IMR-90 (cell line): Measurements from ENCODE around the gene RIPK3. TPM values are rescaled to one million over a fixed set of nuclear protein-coding genes. Genes with fewer than 3 reads are reported as not detected.

ENCODE experiments used
- ATAC-seq: fragments of 200-7000 bp; cut with Tn5 transposase; 2 replicates; pipeline ENCODE4 v1.9.1; 2020; ENCODE audit warnings: low read depth, mild to moderate bottlenecking, moderate library complexity
- BruUV-seq: library from RNA; stranded (reverse); fragments of 400-500 nt; replicated peaks from 2 replicates; lab custom pipeline; 2021; lab: Mats Ljungman, UMichigan
- CTCF ChIA-PET: fragments of 300-600 bp; formaldehyde crosslinking; extraction: SDS; loops from one replicate; lab custom pipeline; 2021; ENCODE audit warnings: antibody characterized with exemption; lab: Yijun Ruan, JAX
- POLR2A ChIA-PET: fragments of 300-600 bp; sonication (Branson Sonifier 250); formaldehyde crosslinking; loops from one replicate; lab custom pipeline; 2022; ENCODE audit warnings: antibody characterized with exemption; ENCODE audit not compliant: unreplicated experiment; lab: Charles Lee
- DNase-seq: peaks from one replicate; pipeline ENCODE4 v3.0.0; 2013
- H2AFZ ChIP-seq: replicated peaks from 2 replicates; pipeline ENCODE3; 2013; ENCODE audit warnings: low read length, mild to moderate bottlenecking; ENCODE audit not compliant: poor library complexity
- H2AK5ac ChIP-seq: 2 replicates; pipeline ENCODE4 v1.6.1; 2013; ENCODE audit warnings: low read depth, low read length, inconsistent platforms
- H2AK9ac ChIP-seq: replicated peaks from 2 replicates; pipeline ENCODE3; 2013; ENCODE audit warnings: mild to moderate bottlenecking, low read depth, low read length, moderate library complexity; ENCODE audit not compliant: poor library complexity
- H2BK120ac ChIP-seq: 2 replicates; pipeline ENCODE4 v1.6.1; 2013; ENCODE audit warnings: low read depth, low read length, inconsistent platforms
- H2BK15ac ChIP-seq: 3 replicates; pipeline ENCODE4 v1.6.1; 2013; ENCODE audit warnings: low read depth, low read length, inconsistent platforms
- H2BK20ac ChIP-seq: 2 replicates; pipeline ENCODE4 v1.6.1; 2013; ENCODE audit warnings: low read depth, mild to moderate bottlenecking, inconsistent platforms, low read length, moderate library complexity
- H2BK5ac ChIP-seq: 2 replicates; pipeline ENCODE4 v1.6.1; 2013; ENCODE audit warnings: mild to moderate bottlenecking, low read depth, low read length, inconsistent platforms; ENCODE audit not compliant: poor library complexity, severe bottlenecking
- H3K14ac ChIP-seq: replicated peaks from 2 replicates; pipeline ENCODE4 v1.6.1; 2013; ENCODE audit warnings: low read depth, low read length, inconsistent platforms
- H3K18ac ChIP-seq: 2 replicates; pipeline ENCODE4 v1.6.1; 2013; ENCODE audit warnings: low read depth, low read length, control low read depth
- H3K23ac ChIP-seq: 2 replicates; pipeline ENCODE4 v1.6.1; 2013; ENCODE audit warnings: low read depth, low read length, inconsistent platforms
- H3K27ac ChIP-seq: 2 replicates; pipeline ENCODE4 v1.5.1; 2013; ENCODE audit warnings: mild to moderate bottlenecking, control low read depth, low read length; ENCODE audit not compliant: insufficient read depth
- H3K27me3 ChIP-seq: 2 replicates; pipeline ENCODE4 v1.6.1; 2013; ENCODE audit warnings: low read length; ENCODE audit not compliant: control insufficient read depth, insufficient read depth
- H3K36me3 ChIP-seq: 2 replicates; pipeline ENCODE4 v1.6.1; 2013; ENCODE audit warnings: low read length, mixed read lengths; ENCODE audit not compliant: control insufficient read depth, insufficient read depth
- H3K4ac ChIP-seq: 2 replicates; pipeline ENCODE4 v1.6.1; 2013; ENCODE audit warnings: low read depth, low read length, inconsistent platforms
- H3K4me1 ChIP-seq: 2 replicates; pipeline ENCODE4 v1.6.1; 2013; ENCODE audit warnings: low read length, mixed read lengths; ENCODE audit not compliant: control insufficient read depth, insufficient read depth
- H3K4me2 ChIP-seq: 2 replicates; pipeline ENCODE4 v1.6.1; 2013; ENCODE audit warnings: low read depth, mild to moderate bottlenecking, control low read depth, low read length, moderate library complexity
- H3K4me3 ChIP-seq: 2 replicates; pipeline ENCODE4 v1.5.1; 2013; ENCODE audit warnings: low read depth, mild to moderate bottlenecking, control low read depth, low read length, moderate library complexity; ENCODE audit not compliant: insufficient read depth
- H3K56ac ChIP-seq: 2 replicates; pipeline ENCODE4 v1.6.1; 2013; ENCODE audit warnings: low read length, inconsistent platforms; ENCODE audit not compliant: insufficient read depth; ENCODE audit errors: extremely low read depth
- H3K79me1 ChIP-seq, 2 experiments: 2 replicates each; pipeline ENCODE4 v1.6.1; 2013; ENCODE audit warnings: low read length in 2 of 2, inconsistent platforms in 1 of 2, low read depth in 1 of 2
- H3K9ac ChIP-seq: 2 replicates; pipeline ENCODE4 v1.6.1; 2013; ENCODE audit warnings: low read depth, low read length, control low read depth
- H3K9me1 ChIP-seq: 2 replicates; pipeline ENCODE4 v1.6.1; 2013; ENCODE audit warnings: low read length, inconsistent platforms; ENCODE audit not compliant: insufficient read depth
- H3K9me3 ChIP-seq: 2 replicates; pipeline ENCODE4 v1.6.1; 2013; ENCODE audit warnings: low read length; ENCODE audit not compliant: control insufficient read depth, insufficient read depth
- H4K20me1 ChIP-seq: 2 replicates; pipeline ENCODE4 v1.6.1; 2013; ENCODE audit warnings: low read length, inconsistent platforms; ENCODE audit not compliant: insufficient read depth
- H4K5ac ChIP-seq: 2 replicates; pipeline ENCODE4 v1.6.1; 2013; ENCODE audit warnings: mild to moderate bottlenecking, low read depth, low read length, control low read depth
- H4K8ac ChIP-seq, 2 experiments: 2 replicates each; pipeline ENCODE4 v1.6.1; 2013; ENCODE audit warnings: low read depth in 2 of 2, low read length in 2 of 2, control low read depth in 1 of 2, inconsistent platforms in 1 of 2
- H4K91ac ChIP-seq: 2 replicates; pipeline ENCODE4 v1.6.1; 2013; ENCODE audit warnings: low read depth, low read length, inconsistent platforms; ENCODE audit not compliant: insufficient read depth
- BHLHE40 ChIP-seq: fragments of 150-350 bp; IDR thresholded peaks from 2 replicates; pipeline ENCODE4 v1.6.1; 2016; ENCODE audit warnings: mild to moderate bottlenecking, low read depth, low read length
- CEBPB ChIP-seq: IDR thresholded peaks from 2 replicates; pipeline ENCODE4 v1.6.1; 2012; ENCODE audit warnings: low read depth, low read length, improper control_type of control experiment
- CHD1 ChIP-seq: IDR thresholded peaks from 2 replicates; pipeline ENCODE4 v1.6.1; 2012; ENCODE audit warnings: low read depth, low read length, improper control_type of control experiment
- FOS ChIP-seq: fragments of 150-350 bp; IDR thresholded peaks from 2 replicates; pipeline ENCODE4 v1.6.1; 2016; ENCODE audit warnings: low read depth, low read length
- MAFK ChIP-seq: IDR thresholded peaks from 2 replicates; pipeline ENCODE4 v1.6.1; 2012; ENCODE audit warnings: low read depth, low read length, improper control_type of control experiment
- MAZ ChIP-seq: IDR thresholded peaks from 2 replicates; pipeline ENCODE4 v1.6.1; 2012; ENCODE audit warnings: low read depth, mild to moderate bottlenecking, low read length, improper control_type of control experiment, moderate library complexity, borderline replicate concordance
- MXI1 ChIP-seq: IDR thresholded peaks from 2 replicates; pipeline ENCODE4 v1.6.1; 2012; ENCODE audit warnings: low read depth, mild to moderate bottlenecking, low read length, moderate library complexity, borderline replicate concordance
- NFE2L2 ChIP-seq: fragments of 150-350 bp; IDR thresholded peaks from 2 replicates; pipeline ENCODE4 v1.6.1; 2016; ENCODE audit warnings: low read depth, mild to moderate bottlenecking, low read length
- POLR2A ChIP-seq: IDR thresholded peaks from 2 replicates; pipeline ENCODE4 v1.6.1; 2012; ENCODE audit warnings: mild to moderate bottlenecking, low read depth, low read length
- RAD21 ChIP-seq: IDR thresholded peaks from 2 replicates; pipeline ENCODE4 v1.6.1; 2012; ENCODE audit warnings: low read length, improper control_type of control experiment
- RCOR1 ChIP-seq: IDR thresholded peaks from 2 replicates; pipeline ENCODE4 v1.6.1; 2012; ENCODE audit warnings: mild to moderate bottlenecking, low read length, improper control_type of control experiment; ENCODE audit not compliant: insufficient replicate concordance
- RFX5 ChIP-seq: IDR thresholded peaks from 2 replicates; pipeline ENCODE4 v1.8.0; 2012; ENCODE audit warnings: low read depth, mild to moderate bottlenecking, low read length, moderate library complexity
- SMC3 ChIP-seq: fragments of 150-350 bp; IDR thresholded peaks from 2 replicates; pipeline ENCODE4 v1.6.1; 2016; ENCODE audit warnings: low read depth, mild to moderate bottlenecking, antibody characterized with exemption, low read length, moderate library complexity
- USF2 ChIP-seq: fragments of 150-350 bp; IDR thresholded peaks from 2 replicates; pipeline ENCODE4 v1.6.1; 2017; ENCODE audit warnings: mild to moderate bottlenecking, antibody characterized with exemption, low read length, low read depth
- WGBS, 2 experiments: methylation state at CpG; one replicate each; pipeline versions ENCODE4 v1.1.5 to v1.1.7; 2013; ENCODE audit warnings: missing lambda C conversion rate in 2 of 2; ENCODE audit not compliant: insufficient read length in 1 of 2; ENCODE audit errors: extremely low coverage in 2 of 2; 5-methylcytosine and 5-hydroxymethylcytosine counted together
- dilution Hi-C: fragments of 300-500 bp; cut with HindIII; formaldehyde crosslinking; loops from one replicate; pipeline ENCODE4 v1.14.3; 2018; ENCODE audit warnings: low sequenced_read_pairs; ENCODE audit not compliant: unreplicated experiment
- in situ Hi-C: fragments of 300-500 bp; cut with MboI; formaldehyde crosslinking; loops from 3 replicates; pipeline ENCODE4 v1.14.3; 2019; ENCODE audit warnings: low sequenced_read_pairs, inconsistent platforms, mixed read lengths
- intact Hi-C: fragments of 100-400 bp; cut with micrococcal nuclease; formaldehyde crosslinking; loops from 2 replicates; pipeline ENCODE4 v1.10.0; 2022
- polyA plus RNA-seq, 3 experiments: library from polyadenylated mRNA; depleted of rRNA; stranded (reverse); fragments of >200 nt; gene quantifications; 2 replicates each; pipeline ENCODE4 v1.2.3, GENCODE V29; 2012; ENCODE audit warnings: low replicate concordance in 1 of 3
- total RNA-seq: library from RNA; depleted of rRNA; stranded (reverse); fragments of >200 nt; gene quantifications from 2 replicates; pipeline ENCODE4 v1.2.3, GENCODE V29; 2012
- TF ChIP-seq, protein P1 (sequence below): conservative IDR thresholded peaks from 2 replicates; pipeline ENCODE4 v1.5.1; 2012; ENCODE audit warnings: mild to moderate bottlenecking, low read depth, low read length, improper control_type of control experiment

The RIPK3 gene
- total and polyA plus RNA-seq, 2 of the 4 experiments (the other 2 are of a cell fraction), result 0.09 TPM; not detected in 1

- Histone ChIP-seq H3K4me2 (no peak overlapping the region), H2AFZ (no peak overlapping the region), H3K27ac (no peak overlapping the region), H3K9ac (no peak overlapping the region), H3K9me3 (no peaks in the 10 kb centered on the region), H4K91ac (0 out of 2 replicates have a peak overlapping the region, but pooled peaks have one; percentile 5), H2AK9ac (no peak overlapping the region), H3K23ac (0 out of 2 replicates have a peak overlapping the region, but pooled peaks have one; percentile 15), H2AK5ac (no peak overlapping the region), H2BK5ac (no peak overlapping the region), H2BK20ac (peak overlapping the region; percentile 20; the same call in 1 of the 2 replicates), H4K8ac (no peak overlapping the region), H3K36me3 (no peaks in the 10 kb centered on the region), H3K14ac (0 out of 2 replicates have a peak overlapping the region, but pooled peaks have one; percentile 44), H2BK15ac (no peak overlapping the region; the same call in 2 of the 3 replicates), H4K5ac (no peak overlapping the region), H3K27me3 (no peaks in the 10 kb centered on the region; the same call in 1 of the 2 replicates), H3K4me1 (peaks cover 7% of the 10 kb centered on the region), H4K20me1 (no peaks in the 10 kb centered on the region; the same call in 1 of the 2 replicates), H3K56ac (no peak overlapping the region), H3K79me1 (0 out of 4 replicates have a peak, but pooled peaks cover 0 to under 1% of the 10 kb centered on the region in 2 experiments), H2BK120ac (no peak overlapping the region), H3K4ac (no peak overlapping the region), H3K9me1 (peaks cover 4% of the 10 kb centered on the region; the same call in 1 of the 2 replicates), H3K4me3 (no peak overlapping the region), H3K18ac (no peak overlapping the region; the same call in 1 of the 2 replicates)
- POLR2A ChIA-PET, result no interaction called here
- WGBS, 2 experiments, result no CpG with 5 or more reads among the region's 2 CpGs
- dilution Hi-C loops, result no loop called here
- ATAC-seq, result no peak
- TF ChIP-seq POLR2A (no peak), MXI1 (no peak), RCOR1 (no peak), SMC3 (no peak), NFE2L2 (no peak), FOS (no peak), MAFK (no peak), CHD1 (no peak), USF2 (no peak), RAD21 (no peak), MAZ (no peak), CEBPB (no peak), RFX5 (no peak), BHLHE40 (no peak)
- TF ChIP-seq, protein P1, sequence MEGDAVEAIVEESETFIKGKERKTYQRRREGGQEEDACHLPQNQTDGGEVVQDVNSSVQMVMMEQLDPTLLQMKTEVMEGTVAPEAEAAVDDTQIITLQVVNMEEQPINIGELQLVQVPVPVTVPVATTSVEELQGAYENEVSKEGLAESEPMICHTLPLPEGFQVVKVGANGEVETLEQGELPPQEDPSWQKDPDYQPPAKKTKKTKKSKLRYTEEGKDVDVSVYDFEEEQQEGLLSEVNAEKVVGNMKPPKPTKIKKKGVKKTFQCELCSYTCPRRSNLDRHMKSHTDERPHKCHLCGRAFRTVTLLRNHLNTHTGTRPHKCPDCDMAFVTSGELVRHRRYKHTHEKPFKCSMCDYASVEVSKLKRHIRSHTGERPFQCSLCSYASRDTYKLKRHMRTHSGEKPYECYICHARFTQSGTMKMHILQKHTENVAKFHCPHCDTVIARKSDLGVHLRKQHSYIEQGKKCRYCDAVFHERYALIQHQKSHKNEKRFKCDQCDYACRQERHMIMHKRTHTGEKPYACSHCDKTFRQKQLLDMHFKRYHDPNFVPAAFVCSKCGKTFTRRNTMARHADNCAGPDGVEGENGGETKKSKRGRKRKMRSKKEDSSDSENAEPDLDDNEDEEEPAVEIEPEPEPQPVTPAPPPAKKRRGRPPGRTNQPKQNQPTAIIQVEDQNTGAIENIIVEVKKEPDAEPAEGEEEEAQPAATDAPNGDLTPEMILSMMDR, result no peak
- intact Hi-C loops, result no loop called here
- peak; percentile 42 for DNase-seq
- no TSS peak for BruUV-seq
- in situ Hi-C loops, result loop anchor here (10.0 kb wide), 1 partner anchor 72 kb away; no protein-coding TSS in a partner anchor
- CTCF ChIA-PET, result interaction anchor here (0.9 to 3.0 kb wide), 3 partner anchors 29 to 69 kb away, joined by 3 to 13 read pairs (median 6); no protein-coding TSS in a partner anchor
Measured at GRCh38 chr14:24362241-24362960, 22.6 kb upstream of the RIPK3 start.
